ENCODE results near the gene ADCY5. TPM values are rescaled to one million over a fixed set of nuclear protein-coding genes. Genes with fewer than 3 reads are reported as not detected.

Gene ADCY5
- polyA plus RNA-seq, 3 donors, result not detected

- intact Hi-C loops (cut with micrococcal nuclease), result no loop called here
- Mint-ChIP-seq H3K27ac (no peak overlapping the region), H3K36me3 (no peaks in the 10 kb centered on the region), H3K4me3 (no peak overlapping the region), H3K9me3 (no peaks in the 10 kb centered on the region), H3K27me3 (ENCODE audit: low read depth in 3 of 3) (peaks cover 0 to 9% (median 7%) of the 10 kb centered on the region in 3 donors), H3K4me1 (no peaks in the 10 kb centered on the region)
- no peak for TF ChIP-seq CTCF (IDR thresholded peaks at IDR 0.05)
- no peak for DNase-seq
- Histone ChIP-seq H3K27ac (ENCODE audit: low read depth in 1 of 2, low read length in 2 of 2) (no peak overlapping the region), H3K4me2 (replicated peaks; ENCODE audit: extremely low read depth, low read length, poor library complexity, severe bottlenecking) (no peak overlapping the region), H3K36me3 (replicated peaks in 1 of 2; ENCODE audit: control insufficient read depth in 1 of 2, insufficient read depth in 2 of 2, low read length in 2 of 2) (no peaks in the 10 kb centered on the region), H3K27me3 (ENCODE audit: control insufficient read depth in 2 of 2, insufficient read depth in 2 of 2, low read length in 2 of 2) (no peaks in the 10 kb centered on the region), H3K9me3 (replicated peaks in 1 of 2; ENCODE audit: control insufficient read depth in 1 of 2, insufficient read depth in 1 of 2, low read length in 2 of 2) (no peaks in the 10 kb centered on the region), H3K79me2 (ENCODE audit: insufficient read depth, low read length) (no peaks in the 10 kb centered on the region), H3K9ac (ENCODE audit: insufficient read depth, low read length, poor library complexity, severe bottlenecking) (no peak overlapping the region), H3K4me1 (ENCODE audit: control insufficient read depth in 1 of 2, insufficient read depth in 2 of 2, low read length in 2 of 2) (no peaks in the 10 kb centered on the region), H3K4me3 (replicated peaks in 1 of 3; ENCODE audit: low read depth in 2 of 3, low read length in 3 of 3) (no peak overlapping the region), H2AFZ (ENCODE audit: insufficient read depth, low read depth, low read length, poor library complexity, severe bottlenecking) (no peak overlapping the region), H4K20me1 (ENCODE audit: insufficient read depth, low read length) (no peaks in the 10 kb centered on the region)
- 100% methylated on average over 1 of the region's 4 CpGs for whole genome bisulfite sequencing (ENCODE audit: insufficient coverage)
Measured at GRCh38 chr3:123347205-123347604, 101.7 kb downstream of the ADCY5 start.

GRCh38 chr3:123346021-123346420, 102.9 kb downstream of the ADCY5 start:
- Histone ChIP-seq H3K36me3 (replicated peaks in 1 of 2; ENCODE audit: control insufficient read depth in 1 of 2, insufficient read depth in 2 of 2, low read length in 2 of 2) (no peaks in the 10 kb centered on the region), H3K4me2 (replicated peaks; ENCODE audit: extremely low read depth, low read length, poor library complexity, severe bottlenecking) (no peak overlapping the region), H3K79me2 (ENCODE audit: insufficient read depth, low read length) (no peaks in the 10 kb centered on the region), H3K9ac (ENCODE audit: insufficient read depth, low read length, poor library complexity, severe bottlenecking) (no peak overlapping the region), H3K27me3 (ENCODE audit: control insufficient read depth in 2 of 2, insufficient read depth in 2 of 2, low read length in 2 of 2) (no peaks in the 10 kb centered on the region), H2AFZ (ENCODE audit: insufficient read depth, low read depth, low read length, poor library complexity, severe bottlenecking) (no peak overlapping the region), H4K20me1 (ENCODE audit: insufficient read depth, low read length) (no peaks in the 10 kb centered on the region), H3K4me1 (ENCODE audit: control insufficient read depth in 1 of 2, insufficient read depth in 2 of 2, low read length in 2 of 2) (no peaks in the 10 kb centered on the region), H3K4me3 (replicated peaks in 1 of 3; ENCODE audit: low read depth in 2 of 3, low read length in 3 of 3) (no peak overlapping the region), H3K9me3 (replicated peaks in 1 of 2; ENCODE audit: control insufficient read depth in 1 of 2, insufficient read depth in 1 of 2, low read length in 2 of 2) (no peaks in the 10 kb centered on the region), H3K27ac (ENCODE audit: low read depth in 1 of 2, low read length in 2 of 2) (no peak overlapping the region)
- DNase-seq, result no peak
- H3K27ac Mint-ChIP-seq, result no peak overlapping the region
- intact Hi-C loops (cut with micrococcal nuclease), result no loop called here
- H3K4me1 Mint-ChIP-seq, result no peaks in the 10 kb centered on the region
- TF ChIP-seq CTCF (IDR thresholded peaks at IDR 0.05), result no peak
- H3K9me3 Mint-ChIP-seq, result no peaks in the 10 kb centered on the region
- H3K36me3 Mint-ChIP-seq, result no peaks in the 10 kb centered on the region
- no peak overlapping the region for H3K4me3 Mint-ChIP-seq
- WGBS (ENCODE audit: insufficient coverage), result 93% methylated on average over 5 of the region's 8 CpGs
- peaks cover 0 to 9% (median 7%) of the 10 kb centered on the region in 3 donors for H3K27me3 Mint-ChIP-seq (ENCODE audit: low read depth in 3 of 3)

Measured in CD14-positive monocyte (primary cell).